Upper lobe of left lung (tissue), 4 donors: ENCODE data around the gene ICAM1.

ENCODE experiments used
- EP300 ChIP-seq, 4 donors: sonication (generic); formaldehyde crosslinking; IDR thresholded peaks; one replicate each; pipeline ENCODE4 v1.5.1; 2017; ENCODE audit warnings: antibody characterized with exemption in 4 of 4, control low read depth in 2 of 4
- POLR2A ChIP-seq, 4 donors: fragments of 450-650 bp; IDR thresholded peaks; one replicate each; pipeline ENCODE4 v1.5.1; 2016 to 2017; ENCODE audit warnings: antibody characterized with exemption in 4 of 4, mild to moderate bottlenecking in 2 of 4
- POLR2AphosphoS5 ChIP-seq, 2 donors: sonication (generic); formaldehyde crosslinking; IDR thresholded peaks; one replicate each; pipeline ENCODE4 v1.5.1; 2017; ENCODE audit warnings: antibody characterized with exemption in 2 of 2
- TF ChIP-seq, protein P1 (sequence below), 6 experiments: fragments of 450-650 bp in 4 of 6; fragments of 200-600 bp in 2 of 6; sonication (generic) in 2 of 6; IDR thresholded peaks; one replicate each; pipeline ENCODE4 v1.5.1; 2016 to 2019; ENCODE audit warnings: antibody characterized with exemption in 6 of 6

- TF ChIP-seq, protein P1, sequence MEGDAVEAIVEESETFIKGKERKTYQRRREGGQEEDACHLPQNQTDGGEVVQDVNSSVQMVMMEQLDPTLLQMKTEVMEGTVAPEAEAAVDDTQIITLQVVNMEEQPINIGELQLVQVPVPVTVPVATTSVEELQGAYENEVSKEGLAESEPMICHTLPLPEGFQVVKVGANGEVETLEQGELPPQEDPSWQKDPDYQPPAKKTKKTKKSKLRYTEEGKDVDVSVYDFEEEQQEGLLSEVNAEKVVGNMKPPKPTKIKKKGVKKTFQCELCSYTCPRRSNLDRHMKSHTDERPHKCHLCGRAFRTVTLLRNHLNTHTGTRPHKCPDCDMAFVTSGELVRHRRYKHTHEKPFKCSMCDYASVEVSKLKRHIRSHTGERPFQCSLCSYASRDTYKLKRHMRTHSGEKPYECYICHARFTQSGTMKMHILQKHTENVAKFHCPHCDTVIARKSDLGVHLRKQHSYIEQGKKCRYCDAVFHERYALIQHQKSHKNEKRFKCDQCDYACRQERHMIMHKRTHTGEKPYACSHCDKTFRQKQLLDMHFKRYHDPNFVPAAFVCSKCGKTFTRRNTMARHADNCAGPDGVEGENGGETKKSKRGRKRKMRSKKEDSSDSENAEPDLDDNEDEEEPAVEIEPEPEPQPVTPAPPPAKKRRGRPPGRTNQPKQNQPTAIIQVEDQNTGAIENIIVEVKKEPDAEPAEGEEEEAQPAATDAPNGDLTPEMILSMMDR (IDR thresholded peaks at IDR 0.05): no peak
- TF ChIP-seq POLR2A (IDR thresholded peaks at IDR 0.05): no peak
- TF ChIP-seq POLR2AphosphoS5 (IDR thresholded peaks at IDR 0.05): no peak
- no peak for TF ChIP-seq EP300 (IDR thresholded peaks at IDR 0.05)
Measured at GRCh38 chr19:10243606-10244005, 27.3 kb upstream of the ICAM1 start.
